AG09309 (cell line): Measurements from ENCODE around the gene TCP1.
"Not testable (repeated sequence)": the region's sequence is repeated elsewhere in the genome, so short reads cannot be mapped to it uniquely, and the experiment has no call there.

Experiments used
- DNase-seq: peaks from one replicate; pipeline ENCODE4 v3.0.0-alpha.2; 2010; ENCODE audit warnings: low read depth
- H3K4me3 ChIP-seq: 2 replicates; pipeline ENCODE4 v1.5.1; 2011; ENCODE audit warnings: mild to moderate bottlenecking, low read depth, low read length, moderate library complexity; ENCODE audit not compliant: control insufficient read depth
- TF ChIP-seq, protein P1 (sequence below): IDR thresholded peaks from 2 replicates; pipeline ENCODE4 v1.5.1; 2011; ENCODE audit warnings: mild to moderate bottlenecking, low read depth, low read length, inconsistent platforms; ENCODE audit not compliant: insufficient read depth, control insufficient read depth; ENCODE audit errors: missing control alignments

The TCP1 gene

GRCh38 chr6:159753081-159753872 is 36.1 kb downstream of the TCP1 start:
- no peak overlapping the region for H3K4me3 ChIP-seq
- TF ChIP-seq, protein P1, sequence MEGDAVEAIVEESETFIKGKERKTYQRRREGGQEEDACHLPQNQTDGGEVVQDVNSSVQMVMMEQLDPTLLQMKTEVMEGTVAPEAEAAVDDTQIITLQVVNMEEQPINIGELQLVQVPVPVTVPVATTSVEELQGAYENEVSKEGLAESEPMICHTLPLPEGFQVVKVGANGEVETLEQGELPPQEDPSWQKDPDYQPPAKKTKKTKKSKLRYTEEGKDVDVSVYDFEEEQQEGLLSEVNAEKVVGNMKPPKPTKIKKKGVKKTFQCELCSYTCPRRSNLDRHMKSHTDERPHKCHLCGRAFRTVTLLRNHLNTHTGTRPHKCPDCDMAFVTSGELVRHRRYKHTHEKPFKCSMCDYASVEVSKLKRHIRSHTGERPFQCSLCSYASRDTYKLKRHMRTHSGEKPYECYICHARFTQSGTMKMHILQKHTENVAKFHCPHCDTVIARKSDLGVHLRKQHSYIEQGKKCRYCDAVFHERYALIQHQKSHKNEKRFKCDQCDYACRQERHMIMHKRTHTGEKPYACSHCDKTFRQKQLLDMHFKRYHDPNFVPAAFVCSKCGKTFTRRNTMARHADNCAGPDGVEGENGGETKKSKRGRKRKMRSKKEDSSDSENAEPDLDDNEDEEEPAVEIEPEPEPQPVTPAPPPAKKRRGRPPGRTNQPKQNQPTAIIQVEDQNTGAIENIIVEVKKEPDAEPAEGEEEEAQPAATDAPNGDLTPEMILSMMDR = no peak
- DNase-seq = no peak

- TF ChIP-seq, protein P1 = no peak
- H3K4me3 ChIP-seq = no peak overlapping the region
- no peak for DNase-seq
These were observed 38.0 kb downstream of the TCP1 start for GRCh38 chr6:159751448-159751847.

GRCh38 chr6:159748127-159748526 is 41.3 kb downstream of the TCP1 start:
- H3K4me3 ChIP-seq, DNase-seq: not testable (repeated sequence)

DNA sequence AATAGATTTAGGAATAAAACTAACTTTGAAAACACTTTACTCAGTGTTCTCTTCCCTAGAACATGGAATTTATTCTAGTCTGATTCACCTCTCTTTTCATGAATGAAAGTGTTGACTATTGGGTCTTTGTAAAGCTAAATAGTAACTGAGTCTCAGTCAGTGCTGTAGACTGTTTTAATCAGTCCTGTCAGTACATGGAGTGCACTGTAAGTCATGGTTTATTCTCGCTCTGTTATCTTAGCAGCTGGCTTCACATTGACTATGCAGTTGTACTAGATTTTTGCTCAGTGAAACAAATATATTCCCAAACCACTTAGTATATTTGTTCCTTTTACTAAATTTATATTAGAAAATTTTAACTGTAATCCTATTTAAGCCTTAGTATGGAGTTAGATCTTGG is 42.6 kb downstream of the TCP1 start:
- DNase-seq = no peak
- TF ChIP-seq, protein P1 = no peak
- H3K4me3 ChIP-seq = no peak overlapping the region

GRCh38 chr6:159745081-159745480 is 44.3 kb downstream of the TCP1 start:
- DNase-seq = no peak
- TF ChIP-seq, protein P1 = no peak
- no peak overlapping the region for H3K4me3 ChIP-seq

- no peak for DNase-seq
- TF ChIP-seq, protein P1 = no peak
These were observed 47.2 kb downstream of the TCP1 start for GRCh38 chr6:159742165-159742564.

DNA sequence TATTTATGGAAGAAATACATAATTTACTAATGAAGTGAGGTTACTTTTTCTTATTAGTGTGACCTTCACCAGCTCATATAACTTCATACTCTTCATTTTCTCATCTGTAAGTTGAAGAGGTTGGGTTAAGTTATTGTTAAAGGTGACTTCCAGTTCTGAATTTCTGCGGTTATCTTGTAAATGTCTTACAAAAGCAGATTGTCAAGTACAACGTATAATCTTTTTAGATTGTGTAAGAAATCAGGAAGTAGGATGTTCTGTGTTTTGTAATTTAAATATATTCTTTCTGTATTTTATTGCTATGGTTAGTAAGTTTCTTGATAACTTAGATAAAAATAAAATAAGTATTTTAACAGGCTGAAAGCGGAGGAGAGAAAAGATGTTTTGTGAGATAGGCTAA is 50.1 kb downstream of the TCP1 start:
- no peak overlapping the region for H3K4me3 ChIP-seq
- no peak for DNase-seq
- TF ChIP-seq, protein P1 = no peak

More at GRCh38 chr6:159742165-159742564, 47.2 kb downstream of the TCP1 start:
- H3K4me3 ChIP-seq = no peak overlapping the region
